Ishikawa (cell line): ENCODE data around the gene CNTNAP5.

Experiments used
- CEBPB ChIP-seq: IDR thresholded peaks from 2 replicates; pipeline ENCODE4 v1.6.1; 2012
- CREB1 ChIP-seq: IDR thresholded peaks from 2 replicates; pipeline ENCODE4 v1.6.1; 2012; ENCODE audit warnings: low read depth
- EGR1 ChIP-seq: IDR thresholded peaks from 2 replicates; pipeline ENCODE4 v1.6.1; 2012
- EP300 ChIP-seq: IDR thresholded peaks from 2 replicates; pipeline ENCODE4 v1.6.1; 2012; ENCODE audit warnings: borderline replicate concordance
- MAX ChIP-seq: IDR thresholded peaks from 2 replicates; pipeline ENCODE4 v1.6.1; 2012
- NFIC ChIP-seq: IDR thresholded peaks from 2 replicates; pipeline ENCODE4 v1.6.1; 2012
- RAD21 ChIP-seq: IDR thresholded peaks from 2 replicates; pipeline ENCODE4 v1.6.1; 2012; ENCODE audit warnings: low read depth
- REST ChIP-seq: IDR thresholded peaks from 2 replicates; pipeline ENCODE4 v1.6.1; 2012; ENCODE audit warnings: low read depth, mild to moderate bottlenecking
- TAF1 ChIP-seq: IDR thresholded peaks from 2 replicates; pipeline ENCODE4 v1.6.1; 2012; ENCODE audit warnings: low read depth, mild to moderate bottlenecking
- TCF12 ChIP-seq: IDR thresholded peaks from 2 replicates; pipeline ENCODE4 v1.6.1; 2012; ENCODE audit warnings: low read depth
- TEAD4 ChIP-seq: IDR thresholded peaks from 2 replicates; pipeline ENCODE4 v1.6.1; 2012
- USF1 ChIP-seq: IDR thresholded peaks from 2 replicates; pipeline ENCODE4 v1.6.1; 2012
- YY1 ChIP-seq: IDR thresholded peaks from 2 replicates; pipeline ENCODE4 v1.6.1; 2012; ENCODE audit warnings: low read depth

GRCh38 chr2:124538549-124538948, 513.5 kb downstream of the CNTNAP5 start:
- TF ChIP-seq EP300 (no peak), EGR1 (no peak), MAX (no peak), TAF1 (no peak), TCF12 (no peak), REST (no peak), YY1 (no peak), CEBPB (no peak), TEAD4 (no peak), RAD21 (no peak), NFIC (no peak), USF1 (no peak), CREB1 (no peak)
